HG03521 (cell line): ENCODE measurements around the gene HLA-DRB5.
"Not testable (repeated sequence)": the region's sequence is repeated elsewhere in the genome, so short reads cannot be mapped to it uniquely, and the experiment has no call there.

ENCODE experiments used
- ATAC-seq: cut with Tn5 transposase; IDR thresholded peaks from one replicate; pipeline ENCODE4 v1.9.1; 2021; ENCODE audit warnings: mild to moderate bottlenecking, moderate library complexity; ENCODE audit not compliant: unreplicated experiment

Gene HLA-DRB5

GRCh38 chr6:32517654-32518445 is 12.2 kb downstream of the HLA-DRB5 start:
- no peak for ATAC-seq

GRCh38 chr6:32501016-32501415 is 29.1 kb downstream of the HLA-DRB5 start:
- ATAC-seq: no peak

- ATAC-seq: no peak
Measured at GRCh38 chr6:32492351-32492750, 37.7 kb downstream of the HLA-DRB5 start.

GRCh38 chr6:32491700-32492099 is 38.4 kb downstream of the HLA-DRB5 start:
- ATAC-seq: no peak

GRCh38 chr6:32488083-32488482 is 42.0 kb downstream of the HLA-DRB5 start:
- no peak for ATAC-seq

- ATAC-seq: no peak
Measured at GRCh38 chr6:32484614-32484998, 45.5 kb downstream of the HLA-DRB5 start.

GRCh38 chr6:32483968-32484613 is 46.0 kb downstream of the HLA-DRB5 start:
- no peak for ATAC-seq

GRCh38 chr6:32475392-32476206 is 54.5 kb downstream of the HLA-DRB5 start:
- no peak for ATAC-seq

GRCh38 chr6:32473376-32474348 is 56.4 kb downstream of the HLA-DRB5 start:
- ATAC-seq: peak; percentile 93

- ATAC-seq: no peak
Measured at GRCh38 chr6:32472781-32473375, 57.2 kb downstream of the HLA-DRB5 start.

- ATAC-seq: not testable (repeated sequence)
Measured at GRCh38 chr6:32467743-32468503, 62.2 kb downstream of the HLA-DRB5 start.
